ENCODE results near the gene REN.

Gene REN

GRCh38 chr1:204110894-204111633, 55.1 kb downstream of the REN start:
- no peaks in the 10 kb centered on the region for H3K4me1 ChIP-seq (ENCODE audit: insufficient read depth, low read length, severe bottlenecking)
- H3F3A ChIP-seq (ENCODE audit: insufficient read depth, low read length): no peaks in the 10 kb centered on the region
- no peak overlapping the region for H3K4me2 ChIP-seq (ENCODE audit: low read length)
- no peaks in the 10 kb centered on the region for H3K9me2 ChIP-seq (ENCODE audit: low read depth, low read length)
- H2AFZ ChIP-seq (ENCODE audit: low read length): no peak overlapping the region
- no peak overlapping the region for H3K4me3 ChIP-seq (ENCODE audit: low read depth, low read length, poor library complexity, severe bottlenecking)
- H3K36me3 ChIP-seq (ENCODE audit: insufficient read depth, low read length): no peaks in the 10 kb centered on the region
- H4K20me1 ChIP-seq (ENCODE audit: insufficient read depth, low read length): no peaks in the 10 kb centered on the region
- no peaks in the 10 kb centered on the region for H3K9me3 ChIP-seq (ENCODE audit: low read length)
- H3K9ac ChIP-seq (ENCODE audit: low read length): no peak overlapping the region
- TF ChIP-seq CTCF (IDR thresholded peaks at IDR 0.05; ENCODE audit: low read length) (no peak), EZH2 (IDR thresholded peaks at IDR 0.05; ENCODE audit: borderline replicate concordance, low read length) (no peak)
- H3K27ac ChIP-seq (ENCODE audit: low read depth, low read length, poor library complexity, severe bottlenecking): no peak overlapping the region
- no peaks in the 10 kb centered on the region for H3K27me3 ChIP-seq (ENCODE audit: insufficient read depth, low read length)
- H3K79me2 ChIP-seq (ENCODE audit: insufficient read depth, low read length): no peaks in the 10 kb centered on the region

DNA sequence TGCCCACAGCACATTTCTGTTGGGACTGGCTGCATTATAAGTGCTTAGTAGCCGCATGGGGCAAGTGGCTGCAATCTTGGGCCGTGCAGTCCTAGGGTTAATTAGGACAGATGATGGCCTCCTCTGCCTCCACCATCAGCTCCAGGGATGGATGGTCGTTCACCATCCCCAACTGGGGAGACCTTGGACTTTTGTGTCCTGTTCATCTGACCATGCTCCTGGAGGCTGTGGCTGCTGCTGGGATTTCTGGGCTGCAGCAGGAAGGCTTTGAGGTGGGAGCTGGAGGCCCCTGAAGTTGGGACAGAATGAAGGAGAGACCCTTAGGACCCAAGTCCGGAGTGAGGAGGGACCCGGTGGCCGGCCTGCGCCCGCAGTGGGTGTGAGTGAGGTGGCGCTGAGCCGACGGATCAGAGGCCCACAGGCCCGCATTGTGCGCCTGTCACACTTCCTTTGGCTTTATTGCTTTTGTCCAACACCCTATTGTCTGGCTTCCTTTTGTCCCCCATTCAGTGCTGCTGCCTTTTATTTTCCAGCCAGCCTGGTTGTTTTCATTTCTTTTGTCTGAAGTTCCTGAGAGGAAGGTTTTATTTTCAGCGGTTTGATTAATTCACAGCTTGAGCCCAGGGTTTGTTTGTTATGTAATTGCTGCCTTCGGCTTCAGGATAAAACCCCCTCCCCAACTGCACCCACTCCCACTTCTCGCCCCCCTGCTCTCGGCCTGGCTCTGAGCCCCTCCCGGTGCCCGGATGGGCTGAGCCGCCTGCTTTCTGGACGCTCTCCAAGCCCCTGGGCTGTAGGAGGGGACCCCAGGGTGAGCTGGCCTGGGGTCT, 57.6 kb downstream of the REN start:
- Histone ChIP-seq H3K9me3 (ENCODE audit: low read length) (no peaks in the 10 kb centered on the region), H3K4me3 (ENCODE audit: low read depth, low read length, poor library complexity, severe bottlenecking) (no peak overlapping the region), H3F3A (ENCODE audit: insufficient read depth, low read length) (no peaks in the 10 kb centered on the region), H3K79me2 (ENCODE audit: insufficient read depth, low read length) (no peaks in the 10 kb centered on the region), H3K27me3 (ENCODE audit: insufficient read depth, low read length) (no peaks in the 10 kb centered on the region), H3K4me2 (ENCODE audit: low read length) (no peak overlapping the region), H3K36me3 (ENCODE audit: insufficient read depth, low read length) (no peaks in the 10 kb centered on the region), H3K9ac (ENCODE audit: low read length) (no peak overlapping the region), H2AFZ (ENCODE audit: low read length) (no peak overlapping the region), H3K9me2 (ENCODE audit: low read depth, low read length) (no peaks in the 10 kb centered on the region), H3K27ac (ENCODE audit: low read depth, low read length, poor library complexity, severe bottlenecking) (no peak overlapping the region), H4K20me1 (ENCODE audit: insufficient read depth, low read length) (no peaks in the 10 kb centered on the region), H3K4me1 (ENCODE audit: insufficient read depth, low read length, severe bottlenecking) (no peaks in the 10 kb centered on the region)
- no peak for TF ChIP-seq EZH2 (IDR thresholded peaks at IDR 0.05; ENCODE audit: borderline replicate concordance, low read length)
- TF ChIP-seq CTCF (IDR thresholded peaks at IDR 0.05; ENCODE audit: low read length): no peak

DNA sequence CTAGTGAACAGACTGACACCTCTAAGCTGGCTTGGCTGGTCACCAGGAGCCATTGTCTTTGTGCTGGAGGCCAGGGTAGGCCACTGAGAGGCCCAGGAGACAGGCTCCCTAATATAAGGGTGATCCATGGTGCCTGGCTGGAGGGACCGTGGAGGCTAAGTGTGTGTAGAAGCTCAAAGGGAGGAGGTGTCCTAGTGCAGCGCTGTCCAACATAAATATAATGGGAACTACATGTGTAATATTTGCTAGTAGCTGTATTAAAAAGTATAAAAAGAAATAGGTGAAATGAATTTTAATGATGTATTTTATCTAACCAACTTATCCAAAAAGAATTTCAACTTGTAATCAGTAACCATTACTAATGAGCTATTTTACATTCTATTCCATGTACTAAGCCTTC, 58.2 kb downstream of the REN start:
- Histone ChIP-seq H4K20me1 (ENCODE audit: insufficient read depth, low read length) (no peaks in the 10 kb centered on the region), H3K9me2 (ENCODE audit: low read depth, low read length) (no peaks in the 10 kb centered on the region), H3F3A (ENCODE audit: insufficient read depth, low read length) (no peaks in the 10 kb centered on the region), H3K9me3 (ENCODE audit: low read length) (no peaks in the 10 kb centered on the region), H3K79me2 (ENCODE audit: insufficient read depth, low read length) (no peaks in the 10 kb centered on the region), H3K4me3 (ENCODE audit: low read depth, low read length, poor library complexity, severe bottlenecking) (no peak overlapping the region), H3K27ac (ENCODE audit: low read depth, low read length, poor library complexity, severe bottlenecking) (no peak overlapping the region), H3K4me1 (ENCODE audit: insufficient read depth, low read length, severe bottlenecking) (no peaks in the 10 kb centered on the region), H3K4me2 (ENCODE audit: low read length) (no peak overlapping the region), H3K9ac (ENCODE audit: low read length) (no peak overlapping the region), H2AFZ (ENCODE audit: low read length) (no peak overlapping the region), H3K27me3 (ENCODE audit: insufficient read depth, low read length) (no peaks in the 10 kb centered on the region), H3K36me3 (ENCODE audit: insufficient read depth, low read length) (no peaks in the 10 kb centered on the region)
- TF ChIP-seq CTCF (IDR thresholded peaks at IDR 0.05; ENCODE audit: low read length): no peak
- TF ChIP-seq EZH2 (IDR thresholded peaks at IDR 0.05; ENCODE audit: borderline replicate concordance, low read length): no peak
